NCI-H82 treated with DMSO at 0.1 percent for 48 hours (cell line): ENCODE data around the gene COL11A2.
A peak's percentile ranks its signal among the peaks of the same experiment; 100 is the strongest.

Experiments used
- DNase-seq: peaks from one replicate; lab custom pipeline; 2025; ENCODE audit not compliant: unreplicated experiment; lab: John Stamatoyannopoulos, UW

COL11A2 gene

DNA sequence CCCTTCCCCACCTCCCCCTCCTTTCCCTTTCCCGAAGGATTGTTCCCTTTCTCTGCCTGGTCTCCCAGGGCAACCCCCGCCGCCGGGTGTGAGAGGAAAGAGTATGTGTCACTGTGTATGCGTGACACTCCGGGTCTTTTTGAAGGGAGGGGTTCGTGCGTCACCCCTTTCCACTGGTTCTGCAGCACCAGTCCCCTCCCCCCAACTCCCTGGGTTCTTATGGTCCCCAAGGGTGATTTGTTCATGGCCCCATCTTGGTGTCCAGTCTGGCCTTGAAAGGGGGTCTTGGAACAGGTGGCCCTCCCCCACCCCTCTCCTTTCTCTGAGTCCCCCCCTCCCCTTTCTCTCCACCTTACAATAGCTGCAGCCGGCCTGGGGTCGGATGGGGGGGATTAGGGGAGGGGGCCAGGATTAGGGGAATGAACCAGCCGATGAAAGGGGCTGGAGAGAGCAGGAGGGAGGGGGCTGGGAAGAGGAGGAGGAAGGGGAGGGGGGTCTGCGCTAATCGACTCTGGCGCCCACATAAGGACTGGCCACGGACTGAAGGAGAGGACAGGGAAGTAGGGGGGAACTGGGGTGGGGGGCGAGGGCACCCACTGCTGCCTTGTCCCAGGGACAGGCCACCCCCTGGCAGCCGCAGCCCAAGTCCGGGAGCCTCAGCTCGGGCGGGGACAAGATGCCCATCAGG, 14.7 kb upstream of the COL11A2 start:
- DNase-seq: no peak

DNA sequence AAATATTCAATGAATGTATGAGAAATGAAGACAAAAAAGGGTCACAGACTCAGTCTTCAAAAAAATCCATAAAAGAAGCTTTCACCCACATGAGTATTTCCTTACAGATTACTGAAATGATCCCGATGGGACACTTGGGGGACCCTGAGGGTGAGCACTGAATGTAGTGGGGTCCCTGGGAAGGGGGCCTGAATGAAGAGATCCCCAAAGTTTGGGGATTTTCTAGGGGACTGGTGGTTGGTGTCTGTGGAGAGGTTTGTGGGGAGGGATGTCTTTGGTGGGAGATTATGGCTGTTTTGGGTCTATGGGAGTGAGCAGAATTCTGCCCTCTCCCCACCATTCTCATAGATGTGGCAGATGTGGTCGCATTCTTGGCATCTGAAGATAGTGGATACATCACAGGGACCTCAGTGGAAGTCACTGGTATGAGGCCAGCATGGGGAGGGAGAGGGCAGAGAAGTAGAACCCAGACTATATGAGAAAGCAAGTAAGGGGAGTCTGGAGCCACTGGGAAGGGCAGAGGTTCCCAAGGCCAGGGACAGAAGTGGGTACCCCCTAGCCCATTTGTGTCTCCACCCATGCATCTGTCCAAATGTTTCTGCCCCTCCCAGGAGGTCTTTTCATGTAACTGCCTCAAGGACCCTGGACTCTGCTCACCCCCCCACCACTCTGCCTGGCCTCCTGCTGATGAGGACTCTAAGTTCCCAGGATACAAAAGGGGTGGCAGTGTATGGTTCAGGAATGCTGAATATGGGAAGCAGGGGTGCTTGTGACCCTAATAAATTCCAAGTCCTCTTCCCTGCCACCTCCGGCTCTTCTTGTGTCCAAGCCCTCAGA, 14.0 kb upstream of the COL11A2 start:
- no peak for DNase-seq

DNA sequence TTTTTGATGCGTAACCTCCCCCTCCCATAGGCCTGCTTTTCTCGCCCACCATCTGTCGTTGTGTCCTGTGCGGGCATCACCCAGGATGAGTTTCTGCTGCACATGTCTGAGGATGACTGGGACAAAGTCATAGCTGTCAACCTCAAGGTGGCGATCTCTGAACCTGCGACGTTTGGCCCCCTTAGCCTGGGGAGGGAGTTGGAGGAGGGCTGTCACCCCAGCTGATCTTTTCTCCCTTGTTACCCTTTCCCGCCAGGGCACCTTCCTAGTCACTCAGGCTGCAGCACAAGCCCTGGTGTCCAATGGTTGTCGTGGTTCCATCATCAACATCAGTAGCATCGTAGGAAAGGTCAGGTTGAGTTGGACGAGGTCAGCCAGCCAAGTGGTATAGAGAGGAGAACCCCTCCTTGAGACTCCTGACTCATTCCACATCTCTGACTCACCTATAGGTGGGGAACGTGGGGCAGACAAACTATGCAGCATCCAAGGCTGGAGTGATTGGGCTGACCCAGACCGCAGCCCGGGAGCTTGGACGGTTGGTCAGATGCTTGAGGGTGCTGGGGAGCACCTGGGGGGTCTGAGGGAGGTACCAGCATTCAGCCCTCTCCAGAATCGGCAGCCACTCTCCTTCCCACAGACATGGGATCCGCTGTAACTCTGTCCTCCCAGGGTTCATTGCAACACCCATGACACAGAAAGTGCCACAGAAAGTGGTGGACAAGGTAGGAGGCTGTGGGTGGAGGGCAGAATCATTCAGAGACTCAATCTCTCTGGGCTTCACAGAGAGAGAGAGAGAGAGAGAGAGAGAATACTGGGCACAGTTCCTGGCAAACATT, 13.1 kb upstream of the COL11A2 start:
- no peak for DNase-seq

DNA sequence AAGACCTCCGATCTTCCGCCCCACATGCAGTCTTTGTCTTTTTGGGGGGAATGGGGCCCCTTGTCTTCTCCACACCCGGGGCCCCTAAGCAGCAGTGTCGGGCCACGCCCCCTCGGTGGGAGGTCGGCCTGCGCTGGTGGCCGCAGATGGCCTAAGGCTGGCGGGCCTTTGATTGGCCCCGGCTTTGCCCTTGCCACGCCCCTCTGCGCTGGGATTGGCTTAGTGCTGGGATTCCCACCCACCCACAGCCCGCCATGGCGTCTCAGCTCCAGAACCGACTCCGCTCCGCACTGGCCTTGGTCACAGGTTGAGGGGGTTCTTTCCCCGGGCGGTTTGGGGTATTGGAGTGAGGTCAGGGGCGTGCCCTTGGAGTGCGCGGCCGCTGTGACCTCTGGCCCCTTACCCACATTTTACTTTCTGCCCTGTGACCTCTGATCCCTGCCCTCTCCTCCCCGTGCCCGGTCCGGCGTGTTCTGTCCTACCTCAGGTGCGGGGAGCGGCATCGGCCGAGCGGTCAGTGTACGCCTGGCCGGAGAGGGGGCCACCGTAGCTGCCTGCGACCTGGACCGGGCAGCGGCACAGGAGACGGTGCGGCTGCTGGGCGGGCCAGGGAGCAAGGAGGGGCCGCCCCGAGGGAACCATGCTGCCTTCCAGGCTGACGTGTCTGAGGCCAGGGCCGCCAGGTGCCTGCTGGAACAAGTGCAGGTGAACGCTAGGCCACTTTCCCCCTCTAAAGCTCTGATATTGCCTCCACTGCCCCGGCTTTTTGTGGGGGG, 12.3 kb upstream of the COL11A2 start, which contains the start of gene HSD17B8:
Gene HSD17B8, plus strand, starts transcription at position 241 of the 776 bp plus-strand sequence. Its CDS starts 14 bp downstream, at position 255.
- DNase-seq: peak; percentile 79

DNA sequence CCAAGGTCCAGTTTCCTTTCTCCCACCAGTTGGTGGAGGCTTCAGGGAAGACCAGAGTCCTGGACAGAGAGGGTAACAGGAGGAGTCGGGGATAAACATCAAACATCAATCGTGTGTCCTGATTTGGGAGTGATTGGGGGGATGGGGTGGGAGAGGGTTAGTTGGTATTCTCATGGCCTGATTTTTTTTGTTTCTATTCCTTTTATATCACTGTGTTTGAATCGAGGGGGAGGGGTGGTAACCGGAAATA, 11.8 kb upstream of the COL11A2 start:
- no peak for DNase-seq

DNA sequence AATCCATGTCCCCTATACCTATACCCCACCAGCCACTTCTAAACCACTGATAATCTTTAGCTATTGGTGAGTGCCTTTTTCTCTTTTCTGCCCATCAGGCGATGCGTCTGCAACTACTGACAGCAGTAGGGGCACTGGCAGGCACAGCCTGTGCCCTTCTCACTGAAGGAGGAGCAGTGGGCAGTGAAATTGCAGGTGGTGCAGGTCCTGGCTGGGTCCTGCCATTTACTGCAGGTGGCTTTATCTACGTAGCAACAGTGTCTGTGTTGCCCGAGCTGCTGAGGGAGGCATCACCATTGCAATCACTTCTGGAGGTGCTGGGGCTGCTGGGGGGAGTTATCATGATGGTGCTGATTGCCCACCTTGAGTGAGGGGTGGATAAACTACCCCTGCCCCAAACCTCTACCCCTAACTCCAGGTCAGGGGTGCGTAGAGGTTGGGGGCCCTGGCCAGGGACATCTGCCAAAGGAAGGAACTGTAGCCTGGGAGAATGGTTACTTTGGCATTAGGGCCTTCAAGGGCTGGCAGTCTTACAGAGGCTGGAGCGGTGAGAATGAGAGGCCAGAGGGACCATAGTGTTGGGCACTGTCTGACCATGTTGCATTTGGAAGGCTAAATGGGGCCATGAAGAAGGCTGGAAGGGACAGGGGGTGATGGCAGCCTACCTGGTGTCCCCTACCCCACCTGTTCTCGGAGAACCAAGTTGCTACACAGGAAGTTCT, 11.3 kb upstream of the COL11A2 start:
- DNase-seq: no peak

DNA sequence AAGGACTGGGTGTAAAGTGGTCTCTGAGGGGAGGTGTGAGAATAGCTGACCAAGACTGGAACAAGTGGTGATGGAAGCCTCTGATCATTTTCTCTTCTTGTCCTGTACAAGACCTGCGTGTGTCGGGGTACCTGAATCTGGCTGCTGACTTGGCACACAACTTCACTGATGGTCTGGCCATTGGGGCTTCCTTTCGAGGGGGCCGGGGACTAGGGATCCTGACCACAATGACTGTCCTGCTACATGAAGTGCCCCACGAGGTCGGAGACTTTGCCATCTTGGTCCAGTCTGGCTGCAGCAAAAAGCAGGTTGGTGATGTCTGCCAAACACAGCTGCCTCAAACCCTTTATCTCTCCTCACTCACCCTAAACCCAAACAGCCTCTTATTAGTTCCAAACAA, 10.5 kb upstream of the COL11A2 start:
- DNase-seq: no peak

DNA sequence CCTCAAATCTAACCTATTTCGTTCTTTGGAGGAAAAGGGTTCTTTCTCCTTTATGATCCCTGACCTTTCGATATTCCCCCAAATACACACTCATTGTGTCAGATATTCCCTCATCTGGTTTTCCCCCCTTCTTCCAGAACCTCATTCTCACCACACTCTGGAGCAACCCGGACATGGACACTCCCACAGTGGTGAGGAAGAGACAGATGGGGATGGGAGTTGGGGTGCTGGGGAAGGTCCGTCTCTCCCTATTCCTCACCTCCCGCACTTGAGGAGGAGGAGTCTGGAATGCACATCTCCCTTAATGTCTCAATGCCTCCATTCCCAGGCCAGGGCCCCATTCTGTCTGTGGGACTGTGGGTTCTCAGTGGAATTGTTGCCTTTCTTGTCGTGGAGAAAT, 9.7 kb upstream of the COL11A2 start:
- no peak for DNase-seq

DNA sequence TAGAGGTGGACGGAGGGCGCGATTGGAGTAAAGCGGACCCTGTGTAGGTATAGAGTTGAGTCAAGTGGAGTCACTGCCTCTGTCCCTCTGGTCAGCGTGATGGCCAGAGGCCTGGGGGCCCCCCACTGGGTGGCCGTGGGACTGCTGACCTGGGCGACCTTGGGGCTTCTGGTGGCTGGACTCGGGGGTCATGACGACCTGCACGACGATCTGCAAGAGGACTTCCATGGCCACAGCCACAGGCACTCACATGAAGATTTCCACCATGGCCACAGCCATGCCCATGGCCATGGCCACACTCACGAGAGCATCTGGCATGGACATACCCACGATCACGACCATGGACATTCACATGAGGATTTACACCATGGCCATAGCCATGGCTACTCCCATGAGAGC, 8.9 kb upstream of the COL11A2 start:
- DNase-seq: no peak

DNA sequence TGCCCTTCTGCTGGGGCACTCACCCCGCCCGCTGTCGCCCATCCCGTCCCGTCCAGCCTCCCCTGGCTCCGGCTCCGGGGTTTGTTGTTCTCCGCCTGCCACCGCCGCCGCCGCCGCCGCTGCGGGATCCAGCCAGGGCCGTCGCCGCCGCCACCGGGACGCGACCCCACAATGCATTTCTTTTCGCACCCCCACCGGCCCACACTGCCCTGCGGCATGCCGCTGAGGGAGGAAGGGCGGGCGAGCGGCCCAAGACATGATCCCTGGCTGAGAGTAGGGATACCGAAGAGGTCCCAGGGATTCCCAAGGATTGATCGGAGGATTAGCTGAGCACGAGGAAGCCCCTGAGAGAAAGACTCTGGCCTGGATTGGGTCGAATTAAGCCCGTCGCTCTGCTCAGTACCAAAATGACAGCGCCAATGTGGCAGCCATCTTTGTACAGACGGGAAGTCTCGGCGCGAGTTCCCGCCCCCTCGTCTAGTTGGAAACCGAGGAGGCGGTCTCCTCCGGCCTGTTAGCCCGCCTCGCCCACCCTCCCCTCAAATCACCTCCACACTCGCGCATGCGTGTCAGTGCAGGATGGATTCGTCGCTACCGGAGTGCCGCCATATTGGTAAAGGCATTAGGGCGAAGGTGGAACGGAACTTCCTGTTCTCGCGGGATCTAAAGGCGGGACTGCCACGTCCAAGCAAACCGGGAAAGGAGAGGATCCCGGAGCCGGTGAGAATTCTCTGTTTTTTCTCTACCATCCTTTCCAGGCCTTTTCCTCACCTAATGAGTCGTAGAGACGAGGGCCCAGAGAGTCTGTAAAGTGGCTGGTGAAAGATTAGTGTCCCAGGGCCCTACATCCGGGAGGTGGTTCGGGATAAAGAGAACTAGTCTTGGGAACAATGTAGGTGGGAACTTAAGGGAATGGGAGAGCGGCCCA, 8.2 kb upstream of the COL11A2 start, which contains the start of the genes RXRB and SLC39A7:
Gene RXRB, minus strand, starts transcription at position 447 of the 928 bp plus-strand sequence. Its CDS starts 189 bp downstream, at position 258.
Gene SLC39A7, plus strand, starts transcription at position 649 of the 928 bp plus-strand sequence. CDS start 379 bp downstream, outside the sequence.
- DNase-seq: peak; percentile 95

DNA sequence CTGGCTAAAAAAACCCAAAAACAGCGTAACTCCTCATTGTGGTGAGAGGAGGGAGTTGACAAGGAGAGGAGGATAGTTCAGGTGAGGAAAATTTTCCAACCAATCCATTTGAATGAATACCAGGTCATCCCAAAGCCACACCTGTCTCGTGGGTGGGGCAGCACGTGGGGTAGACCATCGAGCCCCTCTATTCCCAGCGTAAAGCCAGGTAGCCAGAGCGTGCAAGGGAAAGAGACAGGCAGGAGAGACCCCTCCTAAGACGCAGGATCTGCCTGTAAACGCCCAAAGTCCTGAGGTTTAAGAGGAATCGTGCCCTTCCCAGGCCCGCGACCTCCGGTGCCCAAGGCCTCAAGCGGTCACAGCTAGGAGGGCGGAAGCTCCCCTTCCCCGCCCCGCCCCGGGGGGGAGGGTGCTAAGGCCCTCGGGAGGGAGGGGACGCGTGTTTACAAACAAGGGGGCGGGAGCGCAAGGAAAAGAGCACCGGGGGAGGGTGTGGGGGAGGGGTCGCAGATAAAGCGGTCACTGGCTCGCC, 7.5 kb upstream of the COL11A2 start:
- DNase-seq: peak; percentile 69

DNA sequence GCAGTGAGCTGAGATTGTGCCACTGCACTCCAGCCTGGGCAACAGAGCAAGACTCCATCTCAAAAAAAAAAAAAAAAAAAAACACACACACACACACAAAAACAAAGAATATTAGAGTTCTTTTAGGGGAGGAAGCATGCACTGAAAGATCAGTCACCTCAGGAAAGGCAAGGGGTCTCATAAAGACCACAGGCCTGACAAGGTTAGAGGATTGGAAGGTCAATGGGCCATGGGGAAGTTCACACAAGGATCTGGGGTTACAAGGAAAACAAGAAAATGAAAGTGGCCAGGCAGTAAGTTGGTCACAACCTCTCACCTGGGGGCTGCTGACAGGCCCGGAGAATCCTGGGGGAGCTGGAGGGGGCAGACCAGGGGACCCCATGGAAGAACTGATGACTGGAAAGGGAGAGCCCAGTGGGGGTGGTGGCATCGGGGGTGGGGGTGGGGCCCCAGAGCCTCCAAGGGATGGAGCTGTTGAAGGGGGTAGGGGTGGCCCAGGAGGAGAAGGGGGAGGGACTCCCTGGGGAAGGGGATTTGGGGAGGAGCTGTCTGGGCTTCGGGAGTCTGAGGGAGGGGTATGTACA, 6.7 kb upstream of the COL11A2 start:
- DNase-seq: no peak

DNA sequence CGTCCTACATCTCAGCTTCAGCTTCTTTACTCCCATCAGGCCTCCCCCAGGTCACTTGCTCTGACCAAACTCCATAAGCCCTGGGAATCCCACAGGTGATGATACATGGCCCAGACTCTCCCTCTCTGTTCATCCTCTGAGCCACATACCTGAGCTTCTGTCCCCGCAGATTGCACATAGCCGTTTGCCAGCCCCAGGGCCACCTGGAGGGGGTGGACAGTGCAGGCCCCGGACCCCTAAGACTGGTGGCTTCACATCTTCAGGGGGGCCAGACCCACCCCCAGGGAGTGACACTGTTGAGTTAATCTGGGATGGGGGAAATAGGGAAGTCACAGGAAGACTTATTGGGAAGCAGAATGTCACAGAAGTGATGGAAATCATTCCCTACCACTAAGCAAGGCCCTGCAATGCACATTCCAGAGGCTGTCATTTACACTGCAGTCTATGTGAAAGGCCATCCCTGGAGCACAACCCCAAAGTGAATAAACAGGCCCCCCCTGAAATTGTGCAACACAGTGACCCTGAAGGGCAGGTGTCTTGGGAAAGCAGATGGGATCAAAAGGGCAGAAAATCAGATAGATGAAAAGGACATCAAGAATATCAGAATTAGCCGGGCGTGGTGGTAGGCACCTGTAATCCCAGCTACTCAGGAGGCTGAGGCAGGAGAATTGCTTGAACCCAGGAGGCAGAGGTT, 6.0 kb upstream of the COL11A2 start:
- no peak for DNase-seq

DNA sequence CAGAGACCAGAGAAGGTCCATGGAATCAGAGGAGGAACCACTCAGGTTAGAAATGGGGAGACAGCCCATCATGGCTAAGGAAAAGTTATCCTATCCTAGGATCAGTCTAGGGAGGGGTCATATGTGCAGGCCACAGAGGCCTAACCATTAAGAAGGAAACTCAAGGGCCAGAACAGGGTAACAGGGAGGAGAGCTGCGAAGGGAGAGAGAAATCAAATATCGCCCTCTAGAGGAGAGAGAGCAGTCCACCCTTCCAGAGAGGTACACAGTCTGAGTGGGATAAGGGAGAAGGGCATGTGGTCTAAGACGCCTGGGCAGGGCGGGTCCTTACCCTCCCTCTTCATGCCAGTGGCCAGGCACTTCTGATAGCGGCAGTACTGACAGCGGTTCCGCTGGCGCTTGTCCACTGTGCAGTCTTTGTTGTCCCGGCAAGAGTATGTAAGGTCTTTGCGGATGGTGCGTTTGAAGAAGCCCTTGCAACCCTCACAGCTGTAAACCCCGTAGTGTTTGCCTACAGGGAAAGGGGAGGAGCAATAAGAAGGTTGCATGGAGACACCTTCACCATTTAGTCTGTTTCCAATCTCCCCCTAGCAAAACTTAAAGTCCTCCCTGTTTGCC, 5.3 kb upstream of the COL11A2 start:
- peak; percentile 39 for DNase-seq

DNA sequence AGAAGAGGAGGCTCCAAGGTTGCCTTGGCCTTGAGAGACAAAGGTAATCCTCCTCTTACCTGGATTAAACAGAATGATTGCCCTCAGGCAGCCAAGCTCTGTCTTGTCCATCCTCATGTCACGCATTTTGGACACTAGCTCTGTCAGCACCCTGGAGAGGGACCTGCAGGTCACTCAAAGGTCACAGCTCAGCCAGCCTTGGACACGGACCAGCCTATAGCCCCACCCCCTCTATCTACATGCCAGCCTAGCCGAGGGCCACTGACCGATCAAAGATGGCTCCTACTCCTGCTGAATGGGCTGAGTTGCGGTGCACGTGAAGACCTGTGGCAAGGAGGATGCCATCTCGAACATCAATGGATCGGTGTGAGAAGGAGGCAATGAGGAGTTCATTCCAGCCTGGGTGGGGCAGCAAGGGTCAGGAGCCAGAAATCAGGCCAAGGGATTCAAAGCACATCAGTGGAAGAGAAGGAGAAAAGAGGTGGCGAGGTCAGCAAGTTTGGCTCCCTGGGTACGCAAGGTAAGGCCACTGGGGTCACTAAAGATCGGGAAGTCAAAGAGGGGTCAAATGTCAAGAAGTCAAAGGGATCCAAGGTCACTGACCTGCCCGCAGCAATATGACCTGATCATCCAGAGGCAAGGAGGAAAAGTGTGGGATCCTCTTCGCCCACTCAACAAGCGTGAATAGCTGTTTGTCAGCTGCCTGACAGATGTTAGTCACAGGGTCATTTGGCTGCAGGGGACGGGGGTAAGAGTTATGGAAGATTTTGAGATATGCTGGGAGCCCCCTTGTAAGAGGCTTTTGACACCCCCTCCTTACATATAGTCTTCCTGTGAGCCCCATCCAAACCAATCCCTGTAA, 3.3 kb upstream of the COL11A2 start:
- no peak for DNase-seq

DNA sequence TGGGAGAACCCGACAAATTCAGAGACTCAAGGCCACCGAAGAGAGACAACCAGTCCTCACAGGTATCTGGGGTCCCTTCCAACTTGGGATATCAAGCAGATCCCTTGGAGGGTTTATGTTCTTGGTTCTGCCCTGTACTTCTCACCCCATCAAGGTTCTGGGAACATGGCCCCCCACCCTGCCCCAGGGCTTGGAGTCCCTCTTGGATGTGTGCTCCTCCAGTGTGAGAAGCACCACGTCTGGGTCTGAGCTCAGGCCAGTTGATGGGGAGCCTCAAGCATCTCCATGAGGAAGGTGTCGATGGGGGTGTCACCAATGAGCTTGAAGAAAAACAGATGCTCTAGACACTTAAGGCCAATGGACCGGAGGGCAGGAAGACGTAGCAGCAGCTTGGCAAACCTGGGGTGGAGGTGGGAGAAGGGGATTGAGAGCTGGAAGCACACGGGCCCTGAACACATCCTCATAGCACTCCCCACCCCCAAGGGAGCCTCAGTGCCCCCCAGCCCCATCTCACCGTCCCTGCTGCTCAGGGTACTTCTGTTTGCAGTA, 2.2 kb upstream of the COL11A2 start:
- no peak for DNase-seq
